PC-9 (cell line): ENCODE results near the gene UQCR10. TPM values are rescaled to one million over a fixed set of nuclear protein-coding genes. Genes with fewer than 3 reads are reported as not detected.

Experiments
- BruUV-seq: library from RNA; stranded (reverse); fragments of 400-500 nt; replicated peaks from 2 replicates; lab custom pipeline; 2021; lab: Mats Ljungman, UMichigan
- CTCF ChIA-PET: fragments of 300-600 bp; sonication (Branson Sonifier 250); formaldehyde crosslinking; loops from one replicate; lab custom pipeline; 2022; ENCODE audit warnings: antibody characterized with exemption; lab: Charles Lee
- POLR2A ChIA-PET: fragments of 300-600 bp; sonication (Branson Sonifier 250); formaldehyde crosslinking; loops from one replicate; lab custom pipeline; 2022; ENCODE audit warnings: antibody characterized with exemption; ENCODE audit not compliant: unreplicated experiment; lab: Charles Lee
- DNase-seq, 2 experiments: peaks; one replicate each; pipeline versions ENCODE4 v3.0.0 to v3.0.0-alpha.2; 2015 to 2022; ENCODE audit warnings: mixed read lengths in 1 of 2
- H2AFZ ChIP-seq: fragments of 200-600 bp; sonication (generic); 2 replicates; pipeline ENCODE4 v1.8.1; 2017; ENCODE audit warnings: antibody characterized with exemption
- H3F3A ChIP-seq: fragments of 200-600 bp; sonication (generic); 2 replicates; pipeline ENCODE4 v1.8.1; 2017; ENCODE audit warnings: antibody characterized with exemption, mild to moderate bottlenecking, low read depth; ENCODE audit not compliant: insufficient read depth
- H3K27ac ChIP-seq: fragments of 200-600 bp; sonication (generic); 2 replicates; pipeline ENCODE4 v1.6.1; 2016; ENCODE audit warnings: mixed run types
- H3K27me3 ChIP-seq: fragments of 200-600 bp; sonication (generic); 2 replicates; pipeline ENCODE4 v1.6.1; 2016; ENCODE audit warnings: low read depth, mixed run types; ENCODE audit not compliant: insufficient read depth
- H3K36me3 ChIP-seq: fragments of 200-600 bp; sonication (generic); 2 replicates; pipeline ENCODE4 v1.6.1; 2016; ENCODE audit warnings: low read depth, mixed run types
- H3K4me1 ChIP-seq: fragments of 200-600 bp; sonication (generic); replicated peaks from 2 replicates; pipeline ENCODE4 v1.6.1; 2016; ENCODE audit warnings: mixed run types; ENCODE audit not compliant: insufficient read depth
- H3K4me2 ChIP-seq: fragments of 200-600 bp; sonication (generic); 2 replicates; pipeline ENCODE4 v1.6.1; 2017; ENCODE audit warnings: mixed run types
- H3K4me3 ChIP-seq: fragments of 200-600 bp; sonication (generic); 2 replicates; pipeline ENCODE4 v1.6.1; 2016; ENCODE audit warnings: mixed run types
- H3K79me2 ChIP-seq: fragments of 200-600 bp; sonication (generic); 2 replicates; pipeline ENCODE4 v1.6.1; 2017; ENCODE audit warnings: low read depth, mixed run types
- H3K9me2 ChIP-seq: fragments of 200-600 bp; sonication (generic); 2 replicates; pipeline ENCODE4 v1.8.1; 2017; ENCODE audit warnings: mild to moderate bottlenecking; ENCODE audit not compliant: insufficient read depth
- H3K9me3 ChIP-seq: fragments of 200-600 bp; sonication (generic); 2 replicates; pipeline ENCODE4 v1.8.1; 2016; ENCODE audit warnings: low read depth; ENCODE audit not compliant: insufficient read depth
- H4K20me1 ChIP-seq: fragments of 200-600 bp; sonication (generic); 2 replicates; pipeline ENCODE4 v1.8.1; 2017; ENCODE audit not compliant: insufficient read depth
- EZH2 ChIP-seq: fragments of 200-600 bp; sonication (generic); IDR thresholded peaks from 2 replicates; pipeline ENCODE4 v1.8.0; 2017; ENCODE audit warnings: antibody characterized with exemption, low read depth
- intact Hi-C: fragments of 100-400 bp; cut with micrococcal nuclease; formaldehyde crosslinking; loops from one replicate; pipeline ENCODE4 v1.10.0; 2022; ENCODE audit not compliant: unreplicated experiment
- total RNA-seq: library from RNA; stranded (reverse); gene quantifications from 2 replicates; pipeline ENCODE4 v1.2.3, GENCODE V29; 2021
- TF ChIP-seq, protein P1 (sequence below): fragments of 200-600 bp; sonication (generic); conservative IDR thresholded peaks from 2 replicates; pipeline ENCODE4 v1.6.1; 2017; ENCODE audit warnings: mixed run types, antibody characterized with exemption, mild to moderate bottlenecking, moderate library complexity

UQCR10 gene
- total RNA-seq, 1 experiment from 2014 or later = 103 TPM

DNA sequence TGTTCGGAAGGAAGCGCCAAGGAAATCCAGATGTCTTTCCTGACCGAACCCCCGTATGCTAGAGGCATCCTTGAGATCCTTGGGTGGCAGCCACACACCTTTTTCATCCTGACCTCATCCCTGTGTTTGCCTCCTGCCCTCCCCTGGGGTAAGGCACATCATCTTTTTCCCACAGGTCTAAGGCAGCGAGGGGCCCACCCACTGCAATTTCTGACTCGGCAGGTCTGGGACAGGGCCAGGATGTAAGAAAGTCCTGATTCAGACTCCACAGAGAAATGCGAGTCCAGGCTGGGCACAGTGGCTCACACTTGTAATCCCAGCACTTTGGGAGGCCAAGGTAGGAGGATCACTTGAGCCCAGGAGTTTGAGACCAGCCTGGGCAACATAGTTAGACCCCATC is 10.8 kb upstream of the UQCR10 start:
- POLR2A ChIA-PET = no interaction called here
- Histone ChIP-seq H3K9me3 (no peaks in the 10 kb centered on the region), H3K4me2 (no peak overlapping the region), H3K4me1 (no peaks in the 10 kb centered on the region), H3K36me3 (no peaks in the 10 kb centered on the region), H3K27me3 (no peaks in the 10 kb centered on the region), H4K20me1 (no peaks in the 10 kb centered on the region), H3F3A (peaks cover 13% of the 10 kb centered on the region; the same call in 1 of the 2 replicates), H3K9me2 (no peaks in the 10 kb centered on the region), H3K79me2 (no peaks in the 10 kb centered on the region), H3K4me3 (no peak overlapping the region), H3K27ac (no peak overlapping the region), H2AFZ (no peak overlapping the region)
- intact Hi-C loops = no loop called here
- no TSS peak for BruUV-seq
- CTCF ChIA-PET = no interaction called here
- DNase-seq = no peak
- no peak for TF ChIP-seq EZH2
- TF ChIP-seq, protein P1, sequence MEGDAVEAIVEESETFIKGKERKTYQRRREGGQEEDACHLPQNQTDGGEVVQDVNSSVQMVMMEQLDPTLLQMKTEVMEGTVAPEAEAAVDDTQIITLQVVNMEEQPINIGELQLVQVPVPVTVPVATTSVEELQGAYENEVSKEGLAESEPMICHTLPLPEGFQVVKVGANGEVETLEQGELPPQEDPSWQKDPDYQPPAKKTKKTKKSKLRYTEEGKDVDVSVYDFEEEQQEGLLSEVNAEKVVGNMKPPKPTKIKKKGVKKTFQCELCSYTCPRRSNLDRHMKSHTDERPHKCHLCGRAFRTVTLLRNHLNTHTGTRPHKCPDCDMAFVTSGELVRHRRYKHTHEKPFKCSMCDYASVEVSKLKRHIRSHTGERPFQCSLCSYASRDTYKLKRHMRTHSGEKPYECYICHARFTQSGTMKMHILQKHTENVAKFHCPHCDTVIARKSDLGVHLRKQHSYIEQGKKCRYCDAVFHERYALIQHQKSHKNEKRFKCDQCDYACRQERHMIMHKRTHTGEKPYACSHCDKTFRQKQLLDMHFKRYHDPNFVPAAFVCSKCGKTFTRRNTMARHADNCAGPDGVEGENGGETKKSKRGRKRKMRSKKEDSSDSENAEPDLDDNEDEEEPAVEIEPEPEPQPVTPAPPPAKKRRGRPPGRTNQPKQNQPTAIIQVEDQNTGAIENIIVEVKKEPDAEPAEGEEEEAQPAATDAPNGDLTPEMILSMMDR = no peak

DNA sequence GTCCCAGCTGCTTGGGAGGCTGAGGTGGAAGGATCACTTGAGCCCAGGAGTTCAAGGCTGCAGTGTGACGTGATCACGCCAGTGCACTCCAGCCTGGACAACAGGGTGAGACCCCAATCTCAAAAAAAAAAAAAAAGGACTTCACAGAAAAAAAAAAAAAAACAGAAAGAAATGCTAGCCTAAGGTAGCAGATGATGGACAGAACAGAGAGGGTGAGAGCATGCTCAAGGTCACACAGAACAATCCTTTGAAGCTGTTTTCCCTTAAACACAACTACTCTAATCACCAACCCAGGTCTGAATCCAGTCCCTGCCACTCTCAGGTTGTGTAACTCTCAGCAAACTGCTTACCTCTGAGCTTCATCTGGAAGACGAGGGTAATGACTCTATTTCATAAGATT is 10.1 kb upstream of the UQCR10 start:
- no TSS peak for BruUV-seq
- peaks cover 5% of the 10 kb centered on the region; the same call in 1 of the 2 replicates for H3K4me1 ChIP-seq
- H3K4me2 ChIP-seq = no peak overlapping the region
- ChIA-PET CTCF (no interaction called here), POLR2A (no interaction called here)
- H3K79me2 ChIP-seq = no peaks in the 10 kb centered on the region
- TF ChIP-seq, protein P1 = no peak
- no peak for TF ChIP-seq EZH2
- H4K20me1 ChIP-seq = no peaks in the 10 kb centered on the region
- DNase-seq = no peak
- no peak overlapping the region for H3K27ac ChIP-seq
- H3F3A ChIP-seq = peaks cover 13% of the 10 kb centered on the region; the same call in 1 of the 2 replicates
- intact Hi-C loops = no loop called here
- no peaks in the 10 kb centered on the region for H3K9me3 ChIP-seq
- no peaks in the 10 kb centered on the region for H3K36me3 ChIP-seq
- no peaks in the 10 kb centered on the region for H3K27me3 ChIP-seq
- no peak overlapping the region for H2AFZ ChIP-seq
- no peaks in the 10 kb centered on the region for H3K9me2 ChIP-seq
- H3K4me3 ChIP-seq = no peak overlapping the region

DNA sequence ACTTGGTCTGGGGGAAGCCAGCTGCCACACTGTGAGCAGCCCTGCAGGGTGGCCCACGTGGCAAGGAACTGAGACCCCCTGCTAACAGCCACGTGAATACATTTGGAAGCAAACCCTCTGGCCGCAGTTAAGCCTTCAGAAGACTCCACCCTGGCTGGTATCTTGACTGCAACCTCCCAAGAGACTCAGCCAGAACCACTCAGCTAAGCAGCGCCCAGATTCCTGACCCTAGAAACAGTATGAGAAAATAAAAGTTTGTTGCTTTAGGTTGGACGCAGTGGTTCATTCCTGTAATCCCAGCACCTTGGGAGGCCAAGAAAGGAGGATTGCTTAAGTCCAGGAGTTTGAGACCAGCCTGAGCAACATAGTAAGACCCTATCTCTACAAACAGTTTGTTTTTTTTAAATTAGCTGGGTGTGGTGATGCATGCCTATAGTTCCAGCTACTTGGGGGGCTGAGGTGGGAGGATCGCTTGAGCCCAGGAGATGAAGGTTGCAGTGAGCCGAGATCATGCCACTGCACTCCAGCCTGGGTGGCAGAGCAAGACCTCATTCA is 9.0 kb upstream of the UQCR10 start:
- intact Hi-C loops = no loop called here
- no TSS peak for BruUV-seq
- POLR2A ChIA-PET = no interaction called here
- H3K36me3 ChIP-seq = no peaks in the 10 kb centered on the region
- no peaks in the 10 kb centered on the region for H3K79me2 ChIP-seq
- H3F3A ChIP-seq = peaks cover 19% of the 10 kb centered on the region; the same call in 1 of the 2 replicates
- H3K9me2 ChIP-seq = no peaks in the 10 kb centered on the region
- no peak overlapping the region for H2AFZ ChIP-seq
- no peak overlapping the region for H3K4me3 ChIP-seq
- H3K27ac ChIP-seq = no peak overlapping the region
- no peaks in the 10 kb centered on the region for H3K27me3 ChIP-seq
- no peaks in the 10 kb centered on the region for H3K9me3 ChIP-seq
- H3K4me2 ChIP-seq = no peak overlapping the region
- CTCF ChIA-PET = no interaction called here
- no peak for TF ChIP-seq EZH2
- TF ChIP-seq, protein P1 = no peak
- peaks cover 13% of the 10 kb centered on the region for H3K4me1 ChIP-seq
- no peaks in the 10 kb centered on the region for H4K20me1 ChIP-seq
- no peak for DNase-seq
